H1 (cell line): ENCODE measurements around the gene SIGLEC15. TPM values are rescaled to one million over a fixed set of nuclear protein-coding genes. Genes with fewer than 3 reads are reported as not detected.

ENCODE experiments used
- CTCF ChIA-PET: fragments of 300-600 bp; sonication (Branson Sonifier 250); formaldehyde crosslinking; loops from one replicate; lab custom pipeline; 2021; ENCODE audit not compliant: partially characterized antibody; lab: Charles Lee
- POLR2A ChIA-PET: fragments of 300-600 bp; sonication (Branson Sonifier 250); formaldehyde crosslinking; loops from one replicate; lab custom pipeline; 2021; ENCODE audit warnings: inconsistent platforms; ENCODE audit not compliant: partially characterized antibody; lab: Charles Lee
- DNase-seq, 2 experiments: peaks; one replicate each; pipeline versions ENCODE4 v3.0.0 to v3.0.0-alpha.2; 2010 to 2022; ENCODE audit warnings: low spot score in 2 of 2, low read depth in 1 of 2, mixed read lengths in 1 of 2
- FAIRE-seq: peaks from 2 replicates; lab custom pipeline; 2011; peaks lifted over from hg19 to GRCh38; lab: Jason Lieb, UNC
- H2AFZ ChIP-seq: 2 replicates; pipeline ENCODE4 v1.8.1; 2012; ENCODE audit warnings: low read length, inconsistent platforms
- H2AK5ac ChIP-seq: 2 replicates; pipeline ENCODE4 v1.6.1; 2013; ENCODE audit warnings: low read depth, low read length
- H2BK120ac ChIP-seq: replicated peaks from 2 replicates; pipeline ENCODE3; 2013; ENCODE audit warnings: low read depth, low read length, inconsistent platforms
- H2BK12ac ChIP-seq: 2 replicates; pipeline ENCODE4 v1.6.1; 2013; ENCODE audit warnings: low read depth, low read length
- H2BK15ac ChIP-seq: 2 replicates; pipeline ENCODE4 v1.6.1; 2013; ENCODE audit warnings: low read length
- H2BK20ac ChIP-seq: 2 replicates; pipeline ENCODE4 v1.6.1; 2013; ENCODE audit warnings: low read length
- H2BK5ac ChIP-seq: 2 replicates; pipeline ENCODE4 v1.6.1; 2013; ENCODE audit warnings: low read depth, low read length
- H3K14ac ChIP-seq: 2 replicates; pipeline ENCODE4 v1.6.1; 2013; ENCODE audit warnings: inconsistent platforms; ENCODE audit not compliant: insufficient read length
- H3K18ac ChIP-seq: 2 replicates; pipeline ENCODE4 v1.6.1; 2013; ENCODE audit warnings: low read length; ENCODE audit errors: extremely low read depth
- H3K23ac ChIP-seq: 2 replicates; pipeline ENCODE4 v1.6.1; 2013; ENCODE audit warnings: inconsistent platforms; ENCODE audit not compliant: insufficient read length
- H3K23me2 ChIP-seq: 2 replicates; pipeline ENCODE4 v1.6.1; 2013; ENCODE audit warnings: low read depth, low read length
- H3K27ac ChIP-seq: 2 replicates; pipeline ENCODE4 v1.6.1; 2011; ENCODE audit warnings: low read depth, low read length, inconsistent platforms
- H3K27me3 ChIP-seq, 4 experiments: replicated peaks in 1 of 4; 1 replicate in 1 of 4; 2 replicates in 3 of 4; pipeline versions ENCODE4 v1.6.1 to v1.8.1; 2011 to 2013; ENCODE audit warnings: low read length in 3 of 4, mild to moderate bottlenecking in 3 of 4, inconsistent platforms in 2 of 4, mixed read lengths in 2 of 4, moderate library complexity in 1 of 4; ENCODE audit not compliant: control insufficient read depth in 3 of 4, insufficient read depth in 3 of 4; ENCODE audit errors: extremely low read depth in 1 of 4
- H3K36me3 ChIP-seq, 4 experiments: 2 replicates each; pipeline versions ENCODE4 v1.6.1 to v1.8.1; 2011 to 2013; ENCODE audit warnings: mild to moderate bottlenecking in 4 of 4, low read length in 3 of 4, moderate library complexity in 2 of 4, control low read depth in 1 of 4, inconsistent platforms in 1 of 4; ENCODE audit not compliant: insufficient read depth in 4 of 4, control insufficient read depth in 2 of 4
- H3K4ac ChIP-seq: replicated peaks from 2 replicates; pipeline ENCODE3; 2013; ENCODE audit warnings: low read length, low read depth, mixed read lengths, inconsistent platforms; ENCODE audit not compliant: insufficient read length
- H3K4me1 ChIP-seq, 4 experiments: replicated peaks in 1 of 4; 1 replicate in 1 of 4; 2 replicates in 3 of 4; pipeline versions ENCODE4 v1.6.1 to v1.8.1; 2011 to 2013; ENCODE audit warnings: low read length in 3 of 4, inconsistent platforms in 2 of 4, mixed read lengths in 1 of 4; ENCODE audit not compliant: insufficient read depth in 4 of 4, control insufficient read depth in 3 of 4
- H3K4me2 ChIP-seq, 2 experiments: 2 replicates each; pipeline versions ENCODE4 v1.6.1 to v1.8.1; 2011 to 2013; ENCODE audit warnings: low read depth in 2 of 2, low read length in 2 of 2, control low read depth in 1 of 2, inconsistent platforms in 1 of 2, mild to moderate bottlenecking in 1 of 2; ENCODE audit not compliant: insufficient read depth in 1 of 2
- H3K4me3 ChIP-seq, 4 experiments: fragments of 200-600, 300-600 bp in 1 of 4; sonication (generic), shearing (Covaris generic), sonication (Bioruptor Twin) in 1 of 4; 2 replicates each; pipeline versions ENCODE4 v1.5.1 to v1.8.1; 2011 to 2016; ENCODE audit warnings: low read length in 4 of 4, low read depth in 3 of 4, control low read depth in 2 of 4, inconsistent platforms in 2 of 4, mild to moderate bottlenecking in 2 of 4, mixed read lengths in 1 of 4, moderate library complexity in 1 of 4; ENCODE audit not compliant: insufficient read depth in 2 of 4; ENCODE audit errors: extremely low read depth in 1 of 4
- H3K56ac ChIP-seq: replicated peaks from 2 replicates; pipeline ENCODE3; 2013; ENCODE audit warnings: low read depth, mild to moderate bottlenecking, mixed read lengths, low read length, inconsistent platforms; ENCODE audit not compliant: insufficient read length
- H3K79me1 ChIP-seq: 2 replicates; pipeline ENCODE4 v1.6.1; 2013; ENCODE audit warnings: low read depth, low read length, control low read depth
- H3K79me2 ChIP-seq, 2 experiments: 2 replicates each; pipeline versions ENCODE4 v1.6.1 to v1.8.1; 2012 to 2013; ENCODE audit warnings: low read length in 2 of 2, mild to moderate bottlenecking in 2 of 2, inconsistent platforms in 1 of 2; ENCODE audit not compliant: insufficient read depth in 2 of 2, control insufficient read depth in 1 of 2
- H3K9ac ChIP-seq, 4 experiments: replicated peaks in 1 of 4; 1 replicate in 1 of 4; 2 replicates in 3 of 4; pipeline versions ENCODE4 v1.6.1 to v1.8.1; 2011 to 2013; ENCODE audit warnings: low read depth in 3 of 4, low read length in 3 of 4, control low read depth in 2 of 4, mild to moderate bottlenecking in 2 of 4, moderate library complexity in 2 of 4, inconsistent platforms in 1 of 4; ENCODE audit errors: extremely low read depth in 1 of 4
- H3K9me3 ChIP-seq, 2 experiments: 2 replicates each; pipeline versions ENCODE4 v1.6.1 to v1.8.1; 2012 to 2013; ENCODE audit warnings: mild to moderate bottlenecking in 2 of 2, moderate library complexity in 2 of 2, control low read depth in 1 of 2, inconsistent platforms in 1 of 2, low read depth in 1 of 2, low read length in 1 of 2, mixed read lengths in 1 of 2; ENCODE audit not compliant: insufficient read depth in 2 of 2
- H4K20me1 ChIP-seq, 2 experiments: replicated peaks in 1 of 2; 2 replicates each; pipeline versions ENCODE3 to v1.8.1; 2011 to 2013; ENCODE audit warnings: inconsistent platforms in 2 of 2, low read length in 2 of 2, mild to moderate bottlenecking in 1 of 2; ENCODE audit not compliant: insufficient read depth in 2 of 2, control insufficient read depth in 1 of 2
- H4K5ac ChIP-seq: 2 replicates; pipeline ENCODE4 v1.6.1; 2013; ENCODE audit warnings: low read length, low read depth, mixed read lengths, inconsistent platforms; ENCODE audit not compliant: insufficient read length
- H4K8ac ChIP-seq: 2 replicates; pipeline ENCODE4 v1.8.0; 2013; ENCODE audit warnings: mild to moderate bottlenecking, moderate library complexity, low read length, inconsistent platforms; ENCODE audit not compliant: insufficient read depth; ENCODE audit errors: extremely low read depth
- H4K91ac ChIP-seq: replicated peaks from 2 replicates; pipeline ENCODE3; 2013; ENCODE audit warnings: low read length, mixed read lengths, inconsistent platforms; ENCODE audit not compliant: insufficient read length
- CHD1 ChIP-seq: IDR thresholded peaks from 2 replicates; pipeline ENCODE4 v1.6.1; 2012; ENCODE audit warnings: low read depth, low read length, improper control_type of control experiment
- GABPA ChIP-seq: IDR thresholded peaks from 2 replicates; pipeline ENCODE4 v1.6.1; 2011; ENCODE audit warnings: mild to moderate bottlenecking, low read length, moderate library complexity, borderline replicate concordance; ENCODE audit not compliant: insufficient read depth
- POU5F1 ChIP-seq: IDR thresholded peaks from 2 replicates; pipeline ENCODE4 v1.6.1; 2011; ENCODE audit warnings: low read depth, mild to moderate bottlenecking, low read length, moderate library complexity
- SP1 ChIP-seq: IDR thresholded peaks from 2 replicates; pipeline ENCODE4 v1.6.1; 2011; ENCODE audit warnings: low read depth, low read length
- WGBS, 2 experiments: shearing (Covaris generic) in 1 of 2; methylation state at CpG; one replicate each; pipeline versions ENCODE4 v1.1.6 to v1.1.7; 2013 to 2015; ENCODE audit warnings: low lambda C conversion rate in 2 of 2, mixed read lengths in 2 of 2, inconsistent platforms in 1 of 2, low coverage in 1 of 2, missing lambda C conversion rate in 1 of 2; ENCODE audit not compliant: insufficient replicate concordance in 2 of 2, insufficient coverage in 1 of 2, insufficient read length in 1 of 2; ENCODE audit errors: extremely low coverage in 1 of 2, missing lambda C conversion rate in 1 of 2; 5-methylcytosine and 5-hydroxymethylcytosine counted together
- polyA plus RNA-seq, 7 experiments: library from polyadenylated mRNA; depleted of rRNA in 3 of 7; stranded (reverse) in 5 of 7; unstranded in 2 of 7; fragments of >200 nt in 5 of 7; fragments of 200-250 nt in 2 of 7; gene quantifications; 1 replicate in 5 of 7; 2 replicates in 1 of 7; 4 replicates in 1 of 7; pipeline versions ENCODE4 v1.2.1 to v1.2.3, GENCODE V29; 2011 to 2013; ENCODE audit warnings: missing spikeins in 2 of 7, mixed read lengths in 2 of 7
- total RNA-seq: library from RNA; stranded (reverse); fragmentation: NEBNext Ultra II Directional; extraction: Animal tissue kit (Norgen Biotek cat#: 25700); gene quantifications from 2 replicates; pipeline ENCODE4 v1.2.1, GENCODE V29; 2021

The SIGLEC15 gene
- total and polyA plus RNA-seq, 2 of the 8 experiments (the other 6 are each of a cell fraction or from before 2014, with no cell fraction given): 0.20 to 0.37 TPM

DNA sequence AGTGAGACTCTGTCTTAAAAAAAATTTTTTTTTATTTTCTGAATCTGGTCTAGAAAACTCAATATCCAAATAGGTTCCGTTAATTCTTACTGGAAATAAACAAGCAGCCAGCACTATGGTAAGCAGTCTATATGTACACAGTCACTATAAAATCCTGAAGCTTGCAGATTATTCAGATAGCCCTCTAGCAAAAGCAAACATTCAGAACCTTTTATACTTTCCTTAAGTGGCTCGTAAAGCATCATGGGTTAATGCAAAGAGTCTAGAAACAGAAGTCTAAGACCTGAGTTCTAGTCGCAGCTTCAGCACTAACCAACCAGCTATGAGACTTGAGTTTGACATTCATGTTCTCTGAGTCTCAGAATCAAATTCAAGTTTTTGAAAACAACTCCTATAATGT is 51.9 kb downstream of the SIGLEC15 start:
- Histone ChIP-seq H3K36me3 (peaks cover 0 to 24% (median 6%) of the 10 kb centered on the region in 4 experiments; a peak in 3 of 8 replicates), H3K79me1 (no peaks in the 10 kb centered on the region), H3K4me3 (no peak overlapping the region), H3K4ac (no peak overlapping the region), H4K5ac (no peak overlapping the region), H3K79me2 (no peaks in the 10 kb centered on the region), H3K23me2 (no peaks in the 10 kb centered on the region), H2AFZ (no peak overlapping the region), H4K8ac (no peak overlapping the region), H3K14ac (no peak overlapping the region), H2BK120ac (no peak overlapping the region), H4K20me1 (peaks cover 0 to 2% of the 10 kb centered on the region in 2 experiments), H2BK20ac (no peak overlapping the region), H3K27me3 (no peaks in the 10 kb centered on the region), H3K9ac (no peak overlapping the region), H3K27ac (no peak overlapping the region), H3K56ac (no peak overlapping the region), H2BK15ac (no peak overlapping the region), H3K23ac (no peak overlapping the region), H2BK12ac (no peak overlapping the region), H2BK5ac (no peak overlapping the region), H3K4me2 (no peak overlapping the region), H3K9me3 (peaks cover 0 to 3% of the 10 kb centered on the region in 2 experiments; a peak in 1 of 4 replicates), H3K4me1 (no peaks in the 10 kb centered on the region), H3K18ac (no peak overlapping the region), H4K91ac (no peak overlapping the region), H2AK5ac (no peak overlapping the region)
- FAIRE-seq: no peak
- ChIA-PET CTCF (interaction anchor here (0.8 to 6.4 kb wide), 13 partner anchors 10 to 259 kb away, joined by 3 to 69 read pairs (median 9); partner anchors contain the start of gene SLC14A1), POLR2A (no interaction called here)
- 91% methylated on average over 3 of the region's 3 CpGs; no CpG with 5 or more reads in 1 of the 2 experiments for WGBS, 2 experiments
- no peak for DNase-seq
- TF ChIP-seq GABPA: no peak
- no peak for TF ChIP-seq CHD1
- no peak for TF ChIP-seq SP1
- TF ChIP-seq POU5F1: no peak
